WTC11 (cell line): ENCODE data around the gene POLE4. TPM values are rescaled to one million over a fixed set of nuclear protein-coding genes. Genes with fewer than 3 reads are reported as not detected.

Experiments
- ATAC-seq: fragments of 200-7000 bp; cut with Tn5 transposase; 2 replicates; pipeline ENCODE4 v1.10.0; 2021; ENCODE audit warnings: mild to moderate bottlenecking, moderate library complexity
- CTCF ChIA-PET: fragments of 300-600 bp; sonication (Branson Sonifier 250); formaldehyde crosslinking; loops from one replicate; lab custom pipeline; 2021; ENCODE audit warnings: antibody characterized with exemption; lab: Charles Lee
- POLR2A ChIA-PET: fragments of 350-600 bp; sonication (Branson Sonifier 250); formaldehyde crosslinking; loops from one replicate; lab custom pipeline; 2021; ENCODE audit warnings: antibody characterized with exemption; lab: Charles Lee
- DNase-seq: peaks from one replicate; pipeline ENCODE4 v3.0.0; 2021; ENCODE audit warnings: low spot score
- H3K27ac Mint-ChIP-seq: 2 replicates; pipeline ENCODE4 v1.8.0; 2021; ENCODE audit warnings: mixed read lengths
- H3K27me3 Mint-ChIP-seq: 2 replicates; pipeline ENCODE4 v1.8.0; 2021; ENCODE audit warnings: low read depth, mild to moderate bottlenecking, moderate library complexity, mixed read lengths
- H3K36me3 Mint-ChIP-seq: 2 replicates; pipeline ENCODE4 v1.8.0; 2021; ENCODE audit warnings: mixed read lengths
- H3K4me1 Mint-ChIP-seq: 2 replicates; pipeline ENCODE4 v1.8.0; 2022; ENCODE audit warnings: mixed read lengths
- H3K4me3 Mint-ChIP-seq: 2 replicates; pipeline ENCODE4 v1.8.0; 2021; ENCODE audit warnings: mild to moderate bottlenecking, moderate library complexity, mixed read lengths
- H3K9me3 Mint-ChIP-seq: 2 replicates; pipeline ENCODE4 v1.8.0; 2021; ENCODE audit warnings: mixed read lengths
- ARID4B ChIP-seq: sonication (generic); formaldehyde crosslinking; IDR thresholded peaks from 2 replicates; pipeline ENCODE4 v1.8.0; 2023; ENCODE audit warnings: missing genetic modification reagents, mild to moderate bottlenecking, borderline replicate concordance
- ATF3 ChIP-seq: sonication (generic); formaldehyde crosslinking; conservative IDR thresholded peaks from 2 replicates; pipeline ENCODE4 v1.8.1; 2022; ENCODE audit warnings: mild to moderate bottlenecking, missing genetic modification reagents
- E2F4 ChIP-seq: sonication (generic); formaldehyde crosslinking; IDR thresholded peaks from 2 replicates; pipeline ENCODE4 v1.8.1; 2022; ENCODE audit warnings: low read depth, mild to moderate bottlenecking, moderate library complexity, missing genetic modification reagents, borderline replicate concordance
- ELF4 ChIP-seq: sonication (generic); formaldehyde crosslinking; IDR thresholded peaks from 2 replicates; pipeline ENCODE4 v1.8.1; 2022; ENCODE audit warnings: low read depth, mild to moderate bottlenecking, moderate library complexity, missing genetic modification reagents
- ESRRA ChIP-seq: sonication (generic); formaldehyde crosslinking; IDR thresholded peaks from 2 replicates; pipeline ENCODE4 v1.8.1; 2022; ENCODE audit warnings: mild to moderate bottlenecking, missing genetic modification reagents, borderline replicate concordance
- MAX ChIP-seq: sonication (generic); formaldehyde crosslinking; IDR thresholded peaks from 2 replicates; pipeline ENCODE4 v1.8.0; 2022; ENCODE audit warnings: mild to moderate bottlenecking, missing genetic modification reagents
- MYBL2 ChIP-seq: sonication (generic); formaldehyde crosslinking; IDR thresholded peaks from 2 replicates; pipeline ENCODE4 v1.8.1; 2023; ENCODE audit warnings: mild to moderate bottlenecking, moderate library complexity, missing genetic modification reagents
- NFATC4 ChIP-seq: fragments of 250-450 bp; sonication (Bioruptor Pico); IDR thresholded peaks from 2 replicates; pipeline ENCODE4 v1.9.0; 2021; ENCODE audit warnings: mild to moderate bottlenecking
- NFYB ChIP-seq: sonication (generic); formaldehyde crosslinking; conservative IDR thresholded peaks from 2 replicates; pipeline ENCODE4 v1.8.0; 2022; ENCODE audit warnings: low read depth, missing genetic modification reagents
- OVOL2 ChIP-seq: fragments of 250-450 bp; sonication (Bioruptor Pico); IDR thresholded peaks from 2 replicates; pipeline ENCODE4 v1.9.0; 2021; ENCODE audit warnings: mild to moderate bottlenecking, borderline replicate concordance
- PRRX2 ChIP-seq: fragments of 250-450 bp; sonication (Bioruptor Pico); IDR thresholded peaks from 2 replicates; pipeline ENCODE4 v1.8.0; 2021; ENCODE audit warnings: mild to moderate bottlenecking
- SP1 ChIP-seq: sonication (generic); formaldehyde crosslinking; conservative IDR thresholded peaks from 2 replicates; pipeline ENCODE4 v1.8.1; 2022; ENCODE audit warnings: missing genetic modification reagents
- ZBTB21 ChIP-seq: sonication (generic); formaldehyde crosslinking; IDR thresholded peaks from 2 replicates; pipeline ENCODE4 v1.8.1; 2023; ENCODE audit warnings: mild to moderate bottlenecking, missing genetic modification reagents, borderline replicate concordance
- ZNF532 ChIP-seq: fragments of 250-450 bp; sonication (Bioruptor Pico); IDR thresholded peaks from 2 replicates; pipeline ENCODE4 v1.9.0; 2021; ENCODE audit warnings: mild to moderate bottlenecking, borderline replicate concordance
- total RNA-seq: library from RNA; stranded (reverse); gene quantifications from 3 replicates; pipeline ENCODE4 v1.2.3, GENCODE V29; 2021
- TF ChIP-seq, protein P1 (sequence below): sonication (generic); formaldehyde crosslinking; IDR thresholded peaks from 2 replicates; pipeline ENCODE4 v1.8.0; 2023; ENCODE audit warnings: mild to moderate bottlenecking, missing genetic modification reagents
- TF ChIP-seq, protein P2 (sequence below): sonication (generic); formaldehyde crosslinking; IDR thresholded peaks from 2 replicates; pipeline ENCODE4 v1.8.1; 2023; ENCODE audit warnings: mild to moderate bottlenecking, missing genetic modification reagents

The POLE4 gene
- total RNA-seq, 1 experiment from 2014 or later, result 31.5 TPM

GRCh38 chr2:74975016-74975415 lies 16.6 kb downstream of the POLE4 start:
- H3K27me3 Mint-ChIP-seq, result peaks cover 3% of the 10 kb centered on the region; the same call in 1 of the 2 replicates
- H3K27ac Mint-ChIP-seq, result no peak overlapping the region
- DNase-seq (no peak), ATAC-seq (no peak)
- ChIA-PET CTCF (interaction anchor here (1.0 kb wide), 1 partner anchor 10 kb away, joined by 3 read pairs; no protein-coding TSS in a partner anchor), POLR2A (no interaction called here)
- H3K36me3 Mint-ChIP-seq, result no peaks in the 10 kb centered on the region
- no peaks in the 10 kb centered on the region for H3K9me3 Mint-ChIP-seq
- H3K4me3 Mint-ChIP-seq, result no peak overlapping the region
- TF ChIP-seq ESRRA (no peak), MAX (no peak), SP1 (no peak), ZBTB21 (CRISPR knock-in tag) (no peak)
- TF ChIP-seq, protein P1, sequence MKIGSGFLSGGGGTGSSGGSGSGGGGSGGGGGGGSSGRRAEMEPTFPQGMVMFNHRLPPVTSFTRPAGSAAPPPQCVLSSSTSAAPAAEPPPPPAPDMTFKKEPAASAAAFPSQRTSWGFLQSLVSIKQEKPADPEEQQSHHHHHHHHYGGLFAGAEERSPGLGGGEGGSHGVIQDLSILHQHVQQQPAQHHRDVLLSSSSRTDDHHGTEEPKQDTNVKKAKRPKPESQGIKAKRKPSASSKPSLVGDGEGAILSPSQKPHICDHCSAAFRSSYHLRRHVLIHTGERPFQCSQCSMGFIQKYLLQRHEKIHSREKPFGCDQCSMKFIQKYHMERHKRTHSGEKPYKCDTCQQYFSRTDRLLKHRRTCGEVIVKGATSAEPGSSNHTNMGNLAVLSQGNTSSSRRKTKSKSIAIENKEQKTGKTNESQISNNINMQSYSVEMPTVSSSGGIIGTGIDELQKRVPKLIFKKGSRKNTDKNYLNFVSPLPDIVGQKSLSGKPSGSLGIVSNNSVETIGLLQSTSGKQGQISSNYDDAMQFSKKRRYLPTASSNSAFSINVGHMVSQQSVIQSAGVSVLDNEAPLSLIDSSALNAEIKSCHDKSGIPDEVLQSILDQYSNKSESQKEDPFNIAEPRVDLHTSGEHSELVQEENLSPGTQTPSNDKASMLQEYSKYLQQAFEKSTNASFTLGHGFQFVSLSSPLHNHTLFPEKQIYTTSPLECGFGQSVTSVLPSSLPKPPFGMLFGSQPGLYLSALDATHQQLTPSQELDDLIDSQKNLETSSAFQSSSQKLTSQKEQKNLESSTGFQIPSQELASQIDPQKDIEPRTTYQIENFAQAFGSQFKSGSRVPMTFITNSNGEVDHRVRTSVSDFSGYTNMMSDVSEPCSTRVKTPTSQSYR (CRISPR knock-in tag), result no peak
- H3K4me1 Mint-ChIP-seq, result no peaks in the 10 kb centered on the region

DNA sequence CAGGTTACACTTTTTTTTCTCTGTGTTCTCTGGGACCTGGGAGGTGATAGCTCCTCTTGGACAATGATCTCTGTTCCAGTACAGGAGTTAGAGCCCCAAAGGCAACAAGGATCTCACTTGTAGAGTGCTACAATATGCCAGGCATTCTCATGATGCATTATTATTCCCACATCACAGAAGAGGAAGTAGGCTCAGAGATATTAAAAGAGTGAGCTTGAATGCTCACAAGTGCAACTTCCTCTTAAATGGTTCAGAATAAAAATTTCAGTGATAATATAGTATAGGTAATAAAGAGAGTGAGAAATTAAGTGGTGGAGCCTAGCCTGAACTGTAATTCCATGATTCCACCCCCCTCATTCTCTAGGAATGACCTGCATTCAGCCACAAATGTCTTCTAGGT lies 21.4 kb downstream of the POLE4 start:
- peaks cover 4% of the 10 kb centered on the region; the same call in 1 of the 2 replicates for H3K4me1 Mint-ChIP-seq
- no peaks in the 10 kb centered on the region for H3K36me3 Mint-ChIP-seq
- no peaks in the 10 kb centered on the region for H3K27me3 Mint-ChIP-seq
- ChIA-PET CTCF (no interaction called here), POLR2A (no interaction called here)
- H3K4me3 Mint-ChIP-seq, result no peak overlapping the region
- ATAC-seq (no peak), DNase-seq (no peak)
- H3K27ac Mint-ChIP-seq, result no peak overlapping the region
- H3K9me3 Mint-ChIP-seq, result no peaks in the 10 kb centered on the region
- TF ChIP-seq ATF3 (no peak), MYBL2 (CRISPR knock-in tag) (no peak), NFYB (CRISPR knock-in tag) (no peak), E2F4 (CRISPR knock-in tag) (no peak), PRRX2 (CRISPR knock-in tag) (no peak), ZNF532 (no peak), ELF4 (CRISPR knock-in tag) (no peak), ZBTB21 (CRISPR knock-in tag) (no peak), OVOL2 (no peak), ARID4B (no peak), NFATC4 (CRISPR knock-in tag) (no peak), MAX (no peak)
- TF ChIP-seq, protein P2, sequence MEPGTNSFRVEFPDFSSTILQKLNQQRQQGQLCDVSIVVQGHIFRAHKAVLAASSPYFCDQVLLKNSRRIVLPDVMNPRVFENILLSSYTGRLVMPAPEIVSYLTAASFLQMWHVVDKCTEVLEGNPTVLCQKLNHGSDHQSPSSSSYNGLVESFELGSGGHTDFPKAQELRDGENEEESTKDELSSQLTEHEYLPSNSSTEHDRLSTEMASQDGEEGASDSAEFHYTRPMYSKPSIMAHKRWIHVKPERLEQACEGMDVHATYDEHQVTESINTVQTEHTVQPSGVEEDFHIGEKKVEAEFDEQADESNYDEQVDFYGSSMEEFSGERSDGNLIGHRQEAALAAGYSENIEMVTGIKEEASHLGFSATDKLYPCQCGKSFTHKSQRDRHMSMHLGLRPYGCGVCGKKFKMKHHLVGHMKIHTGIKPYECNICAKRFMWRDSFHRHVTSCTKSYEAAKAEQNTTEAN (CRISPR knock-in tag), result no peak
- TF ChIP-seq, protein P1 (CRISPR knock-in tag), result no peak
